ENCODE measurements around the gene HS3ST3A1.
A peak's percentile ranks its signal among the peaks of the same experiment; 100 is the strongest.

The HS3ST3A1 gene

DNA sequence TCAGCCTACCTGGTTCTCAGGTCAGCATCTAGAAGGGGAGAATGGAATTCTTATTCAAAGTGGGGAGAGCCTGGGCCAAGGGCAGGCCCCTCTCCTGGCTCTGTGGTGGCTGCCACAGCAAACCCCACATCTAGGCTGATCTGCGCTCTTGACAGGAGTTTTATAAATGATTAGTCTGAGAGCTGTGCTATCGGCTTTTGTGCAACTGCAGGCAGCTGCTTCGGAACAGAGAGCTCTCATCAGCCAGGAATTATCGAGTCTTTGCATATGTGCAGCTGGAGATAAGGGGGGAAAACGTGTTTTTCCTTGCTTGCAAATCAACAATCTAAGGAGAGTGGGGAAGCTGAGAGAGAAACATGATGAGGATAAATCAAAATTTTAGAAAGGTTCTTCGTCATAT is 91.7 kb downstream of the HS3ST3A1 start:
- peaks cover 0 to 2% (median 0%) of the 10 kb centered on the region in 5 experiments for H3K27me3 ChIP-seq (replicated peaks in 2 of 5; ENCODE audit: control insufficient read depth in 4 of 5, insufficient read depth in 5 of 5, low read length in 4 of 5)
- ChIA-PET CTCF (no interaction called here), POLR2A (interaction anchor here (0.6 kb wide), 1 partner anchor 799 kb away, joined by 3 read pairs; no protein-coding TSS in a partner anchor)
- 0% methylated on average over 4 of the region's 6 CpGs for WGBS (ENCODE audit: insufficient coverage)
- H3K4me1 ChIP-seq (ENCODE audit: control extremely low read depth in 1 of 4, control insufficient read depth in 4 of 4, insufficient read depth in 4 of 4, low read length in 3 of 4): peaks cover 0 to 21% (median 3%) of the 10 kb centered on the region in 4 experiments
- no peaks in the 10 kb centered on the region for H3K9me3 ChIP-seq (ENCODE audit: control extremely low read depth in 1 of 5, control insufficient read depth in 4 of 5, insufficient read depth in 2 of 5, low read depth in 1 of 5, low read length in 4 of 5)
- H3K36me3 ChIP-seq (ENCODE audit: control insufficient read depth in 4 of 4, insufficient read depth in 4 of 4, low read length in 3 of 4): no peaks in the 10 kb centered on the region
- peak overlapping the region in 2 of 7 experiments; percentile 48 to 55 for H3K4me3 ChIP-seq (ENCODE audit: control insufficient read depth in 1 of 7, extremely low read depth in 1 of 7, insufficient read depth in 4 of 7, low read depth in 2 of 7, low read length in 6 of 7)
- peak; percentile 55 to 83 (median 58) for DNase-seq
- H3K27ac ChIP-seq (ENCODE audit: insufficient read depth in 1 of 2, low read depth in 1 of 2, low read length in 2 of 2, poor library complexity in 1 of 2, severe bottlenecking in 2 of 2): peak overlapping the region in 1 of 2 experiments; percentile 75

DNA sequence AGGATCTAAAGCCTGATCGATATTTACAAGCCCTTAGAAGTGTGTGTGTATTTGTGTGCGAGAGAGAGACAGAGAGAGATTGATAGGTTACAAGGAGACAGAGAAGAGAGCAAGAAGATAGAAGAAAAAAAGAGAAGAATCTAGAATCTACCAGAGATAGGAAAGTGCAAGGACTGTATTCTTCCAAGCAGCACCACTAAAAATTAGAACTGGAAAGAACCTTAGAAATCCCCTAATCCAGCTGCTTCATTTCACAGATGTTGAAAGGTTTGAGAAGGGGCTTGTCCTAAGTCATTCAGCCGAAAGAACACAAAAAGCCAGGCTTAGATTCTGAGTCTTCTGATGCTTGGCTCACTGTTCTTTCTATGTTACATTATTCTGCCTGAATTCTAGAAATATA is 92.2 kb downstream of the HS3ST3A1 start:
- peak in 1 of 3 donors; percentile 34 for DNase-seq
- CTCF ChIA-PET: no interaction called here

GRCh38 chr17:13508896-13509295 is 92.8 kb downstream of the HS3ST3A1 start:
- Histone ChIP-seq H3K9me3 (ENCODE audit: control extremely low read depth in 1 of 5, control insufficient read depth in 4 of 5, insufficient read depth in 2 of 5, low read depth in 1 of 5, low read length in 4 of 5) (no peaks in the 10 kb centered on the region), H3K27me3 (replicated peaks in 2 of 5; ENCODE audit: control insufficient read depth in 4 of 5, insufficient read depth in 5 of 5, low read length in 4 of 5) (no peaks in the 10 kb centered on the region), H3K36me3 (ENCODE audit: control insufficient read depth in 4 of 4, insufficient read depth in 4 of 4, low read length in 3 of 4) (no peaks in the 10 kb centered on the region), H3K4me1 (ENCODE audit: control extremely low read depth in 1 of 4, control insufficient read depth in 4 of 4, insufficient read depth in 4 of 4, low read length in 3 of 4) (peaks cover 0 to 21% (median 3%) of the 10 kb centered on the region in 4 experiments), H3K27ac (ENCODE audit: insufficient read depth in 1 of 2, low read depth in 1 of 2, low read length in 2 of 2, poor library complexity in 1 of 2, severe bottlenecking in 2 of 2) (peak overlapping the region in 1 of 2 experiments; percentile 75), H3K4me3 (ENCODE audit: control insufficient read depth in 1 of 7, extremely low read depth in 1 of 7, insufficient read depth in 4 of 7, low read depth in 2 of 7, low read length in 6 of 7) (peak overlapping the region in 2 of 7 experiments; percentile 8)
- DNase-seq: peak; percentile 38 to 81 (median 60)
- CTCF ChIA-PET: no interaction called here
- WGBS (ENCODE audit: insufficient coverage): 60% methylated on average over 1 of the region's 2 CpGs
- POLR2A ChIA-PET: no interaction called here

More for the DNA sequence above, 92.2 kb downstream of the HS3ST3A1 start:
- no peaks in the 10 kb centered on the region for H3K9me3 ChIP-seq (ENCODE audit: control extremely low read depth in 1 of 5, control insufficient read depth in 4 of 5, insufficient read depth in 2 of 5, low read depth in 1 of 5, low read length in 4 of 5)
- POLR2A ChIA-PET: no interaction called here
- no peak overlapping the region for H3K4me3 ChIP-seq (ENCODE audit: control insufficient read depth in 1 of 7, extremely low read depth in 1 of 7, insufficient read depth in 4 of 7, low read depth in 2 of 7, low read length in 6 of 7)
- H3K27ac ChIP-seq (ENCODE audit: insufficient read depth in 1 of 2, low read depth in 1 of 2, low read length in 2 of 2, poor library complexity in 1 of 2, severe bottlenecking in 2 of 2): peak overlapping the region in 1 of 2 experiments; percentile 75
- H3K27me3 ChIP-seq (replicated peaks in 2 of 5; ENCODE audit: control insufficient read depth in 4 of 5, insufficient read depth in 5 of 5, low read length in 4 of 5): peaks cover 0 to 2% (median 0%) of the 10 kb centered on the region in 5 experiments
- H3K4me1 ChIP-seq (ENCODE audit: control extremely low read depth in 1 of 4, control insufficient read depth in 4 of 4, insufficient read depth in 4 of 4, low read length in 3 of 4): peaks cover 0 to 21% (median 3%) of the 10 kb centered on the region in 4 experiments
- H3K36me3 ChIP-seq (ENCODE audit: control insufficient read depth in 4 of 4, insufficient read depth in 4 of 4, low read length in 3 of 4): no peaks in the 10 kb centered on the region
- 78% methylated on average over 3 of the region's 3 CpGs for WGBS (ENCODE audit: insufficient coverage)

- H3K4me3 ChIP-seq (ENCODE audit: control insufficient read depth in 1 of 7, extremely low read depth in 1 of 7, insufficient read depth in 4 of 7, low read depth in 2 of 7, low read length in 6 of 7): no peak overlapping the region
- H3K36me3 ChIP-seq (ENCODE audit: control insufficient read depth in 4 of 4, insufficient read depth in 4 of 4, low read length in 3 of 4): no peaks in the 10 kb centered on the region
- CTCF ChIA-PET: interaction anchor here (1.9 kb wide), 1 partner anchor 9 kb away, joined by 5 read pairs; no protein-coding TSS in a partner anchor
- DNase-seq: no peak
- no peaks in the 10 kb centered on the region for H3K9me3 ChIP-seq (ENCODE audit: control extremely low read depth in 1 of 5, control insufficient read depth in 4 of 5, insufficient read depth in 2 of 5, low read depth in 1 of 5, low read length in 4 of 5)
- WGBS (ENCODE audit: insufficient coverage): 100% methylated on average over 1 of the region's 6 CpGs
- no peaks in the 10 kb centered on the region for H3K27me3 ChIP-seq (replicated peaks in 2 of 5; ENCODE audit: control insufficient read depth in 4 of 5, insufficient read depth in 5 of 5, low read length in 4 of 5)
- H3K27ac ChIP-seq (ENCODE audit: insufficient read depth in 1 of 2, low read depth in 1 of 2, low read length in 2 of 2, poor library complexity in 1 of 2, severe bottlenecking in 2 of 2): no peak overlapping the region
- POLR2A ChIA-PET: no interaction called here
- H3K4me1 ChIP-seq (ENCODE audit: control extremely low read depth in 1 of 4, control insufficient read depth in 4 of 4, insufficient read depth in 4 of 4, low read length in 3 of 4): peaks cover 0 to 3% (median under 1%) of the 10 kb centered on the region in 4 experiments
Observed at GRCh38 chr17:13503526-13503925, 98.2 kb downstream of the HS3ST3A1 start.

- WGBS (ENCODE audit: insufficient coverage): 100% methylated on average over 2 of the region's 2 CpGs
- no peak overlapping the region for H3K27ac ChIP-seq (ENCODE audit: insufficient read depth in 1 of 2, low read depth in 1 of 2, low read length in 2 of 2, poor library complexity in 1 of 2, severe bottlenecking in 2 of 2)
- ChIA-PET POLR2A (no interaction called here), CTCF (no interaction called here)
- no peak overlapping the region for H3K4me3 ChIP-seq (ENCODE audit: control insufficient read depth in 1 of 7, extremely low read depth in 1 of 7, insufficient read depth in 4 of 7, low read depth in 2 of 7, low read length in 6 of 7)
- H3K9me3 ChIP-seq (ENCODE audit: control extremely low read depth in 1 of 5, control insufficient read depth in 4 of 5, insufficient read depth in 2 of 5, low read depth in 1 of 5, low read length in 4 of 5): no peaks in the 10 kb centered on the region
- H3K36me3 ChIP-seq (ENCODE audit: control insufficient read depth in 4 of 4, insufficient read depth in 4 of 4, low read length in 3 of 4): no peaks in the 10 kb centered on the region
- peaks cover 0 to 3% (median under 1%) of the 10 kb centered on the region in 4 experiments for H3K4me1 ChIP-seq (ENCODE audit: control extremely low read depth in 1 of 4, control insufficient read depth in 4 of 4, insufficient read depth in 4 of 4, low read length in 3 of 4)
- no peaks in the 10 kb centered on the region for H3K27me3 ChIP-seq (replicated peaks in 2 of 5; ENCODE audit: control insufficient read depth in 4 of 5, insufficient read depth in 5 of 5, low read length in 4 of 5)
- no peak for DNase-seq
Observed at GRCh38 chr17:13502263-13502662, 99.5 kb downstream of the HS3ST3A1 start.

- no peaks in the 10 kb centered on the region for H3K27me3 ChIP-seq (replicated peaks in 2 of 5; ENCODE audit: control insufficient read depth in 4 of 5, insufficient read depth in 5 of 5, low read length in 4 of 5)
- H3K4me3 ChIP-seq (ENCODE audit: control insufficient read depth in 1 of 7, extremely low read depth in 1 of 7, insufficient read depth in 4 of 7, low read depth in 2 of 7, low read length in 6 of 7): no peak overlapping the region
- H3K4me1 ChIP-seq (ENCODE audit: control extremely low read depth in 1 of 4, control insufficient read depth in 4 of 4, insufficient read depth in 4 of 4, low read length in 3 of 4): peaks cover 0 to 3% (median under 1%) of the 10 kb centered on the region in 4 experiments
- ChIA-PET CTCF (no interaction called here), POLR2A (no interaction called here)
- H3K27ac ChIP-seq (ENCODE audit: insufficient read depth in 1 of 2, low read depth in 1 of 2, low read length in 2 of 2, poor library complexity in 1 of 2, severe bottlenecking in 2 of 2): no peak overlapping the region
- no peak for DNase-seq
- H3K36me3 ChIP-seq (ENCODE audit: control insufficient read depth in 4 of 4, insufficient read depth in 4 of 4, low read length in 3 of 4): no peaks in the 10 kb centered on the region
- 100% methylated on average over 3 of the region's 7 CpGs for WGBS (ENCODE audit: insufficient coverage)
- no peaks in the 10 kb centered on the region for H3K9me3 ChIP-seq (ENCODE audit: control extremely low read depth in 1 of 5, control insufficient read depth in 4 of 5, insufficient read depth in 2 of 5, low read depth in 1 of 5, low read length in 4 of 5)
Observed at GRCh38 chr17:13500947-13501346, 100.8 kb downstream of the HS3ST3A1 start.

- H3K27ac ChIP-seq (ENCODE audit: insufficient read depth in 1 of 2, low read depth in 1 of 2, low read length in 2 of 2, poor library complexity in 1 of 2, severe bottlenecking in 2 of 2): no peak overlapping the region
- no peaks in the 10 kb centered on the region for H3K9me3 ChIP-seq (ENCODE audit: control extremely low read depth in 1 of 5, control insufficient read depth in 4 of 5, insufficient read depth in 2 of 5, low read depth in 1 of 5, low read length in 4 of 5)
- WGBS (ENCODE audit: insufficient coverage): 88% methylated on average over 3 of the region's 3 CpGs
- H3K27me3 ChIP-seq (replicated peaks in 2 of 5; ENCODE audit: control insufficient read depth in 4 of 5, insufficient read depth in 5 of 5, low read length in 4 of 5): no peaks in the 10 kb centered on the region
- ChIA-PET POLR2A (no interaction called here), CTCF (no interaction called here)
- no peaks in the 10 kb centered on the region for H3K36me3 ChIP-seq (ENCODE audit: control insufficient read depth in 4 of 4, insufficient read depth in 4 of 4, low read length in 3 of 4)
- H3K4me3 ChIP-seq (ENCODE audit: control insufficient read depth in 1 of 7, extremely low read depth in 1 of 7, insufficient read depth in 4 of 7, low read depth in 2 of 7, low read length in 6 of 7): no peak overlapping the region
- H3K4me1 ChIP-seq (ENCODE audit: control extremely low read depth in 1 of 4, control insufficient read depth in 4 of 4, insufficient read depth in 4 of 4, low read length in 3 of 4): peaks cover 0 to 3% (median under 1%) of the 10 kb centered on the region in 4 experiments
- no peak for DNase-seq
Observed at GRCh38 chr17:13498184-13498583, 103.5 kb downstream of the HS3ST3A1 start.
